ENCODE data around the gene WFDC10B.
A peak's percentile ranks its signal among the peaks of the same experiment; 100 is the strongest.

The WFDC10B gene

GRCh38 chr20:45735552-45735951 is 30.7 kb upstream of the WFDC10B start:
- H3K27ac ChIP-seq (ENCODE audit: extremely low read depth, low read depth, low read length), result no peak overlapping the region
- H3K36me3 ChIP-seq (ENCODE audit: control insufficient read depth in 2 of 2, insufficient read depth in 1 of 2, low read length in 2 of 2), result no peaks in the 10 kb centered on the region
- no peaks in the 10 kb centered on the region for H3K9me3 ChIP-seq (ENCODE audit: control insufficient read depth, insufficient read depth, low read depth, low read length)
- no peaks in the 10 kb centered on the region for H3K4me1 ChIP-seq (ENCODE audit: control insufficient read depth, insufficient read depth, low read length)
- TF ChIP-seq ZNF280D (tag by site-specific recombination; IDR thresholded peaks at IDR 0.05) (0 out of 2 replicates have a peak, but pooled peaks have one; percentile 19), REPIN1 (tag by site-specific recombination; IDR thresholded peaks at IDR 0.05; ENCODE audit: low read depth) (no peak)
- POLR2A ChIA-PET, result no interaction called here
- no peak overlapping the region for H3K4me3 ChIP-seq (ENCODE audit: low read depth, low read length)
- CTCF ChIA-PET, result interaction anchor here (0.7 kb wide), 1 partner anchor 341 kb away, joined by 3 read pairs; no protein-coding TSS in a partner anchor

- TF ChIP-seq SETDB1 (IDR thresholded peaks at IDR 0.05; ENCODE audit: insufficient read length, low read length) (peak; percentile 60), ZNF621 (tag by site-specific recombination; IDR thresholded peaks at IDR 0.05) (no peak)
- Histone ChIP-seq H3K36me3 (ENCODE audit: control insufficient read depth in 2 of 2, insufficient read depth in 1 of 2, low read length in 2 of 2) (no peaks in the 10 kb centered on the region), H3K27ac (ENCODE audit: extremely low read depth, low read depth, low read length) (no peak overlapping the region), H3K4me3 (ENCODE audit: low read depth, low read length) (no peak overlapping the region), H3K4me1 (ENCODE audit: control insufficient read depth, insufficient read depth, low read length) (no peaks in the 10 kb centered on the region), H3K9me3 (ENCODE audit: control insufficient read depth, insufficient read depth, low read depth, low read length) (no peaks in the 10 kb centered on the region)
- CTCF ChIA-PET, result interaction anchor here (0.7 kb wide), 1 partner anchor 256 kb away, joined by 3 read pairs; no protein-coding TSS in a partner anchor
- POLR2A ChIA-PET, result no interaction called here
These were observed 27.4 kb upstream of the WFDC10B start for GRCh38 chr20:45732199-45732598.

- ChIA-PET POLR2A (no interaction called here), CTCF (no interaction called here)
- Histone ChIP-seq H3K9me3 (ENCODE audit: control insufficient read depth, insufficient read depth, low read depth, low read length) (no peaks in the 10 kb centered on the region), H3K4me3 (ENCODE audit: low read depth, low read length) (no peak overlapping the region), H3K27ac (ENCODE audit: extremely low read depth, low read depth, low read length) (no peak overlapping the region), H3K36me3 (ENCODE audit: control insufficient read depth in 2 of 2, insufficient read depth in 1 of 2, low read length in 2 of 2) (no peaks in the 10 kb centered on the region), H3K4me1 (ENCODE audit: control insufficient read depth, insufficient read depth, low read length) (no peaks in the 10 kb centered on the region)
- TF ChIP-seq ZNF518A (tag by site-specific recombination; conservative IDR thresholded peaks at IDR 0.05; ENCODE audit: low read depth) (no peak), ZNF777 (tag by site-specific recombination; IDR thresholded peaks at IDR 0.05; ENCODE audit: borderline replicate concordance) (no peak), ZNF792 (tag by site-specific recombination; IDR thresholded peaks at IDR 0.05) (no peak), ZIC2 (tag by site-specific recombination; IDR thresholded peaks at IDR 0.05) (no peak), KLF7 (tag by site-specific recombination; IDR thresholded peaks at IDR 0.05; ENCODE audit: borderline replicate concordance) (no peak), ZNF26 (tag by site-specific recombination; IDR thresholded peaks at IDR 0.05) (no peak), ZNF354C (tag by site-specific recombination; IDR thresholded peaks at IDR 0.05; ENCODE audit: borderline replicate concordance, low read depth) (no peak), ZBTB21 (tag by site-specific recombination; IDR thresholded peaks at IDR 0.05) (no peak), HOXA7 (CRISPR knock-in tag; IDR thresholded peaks at IDR 0.05; ENCODE audit: borderline replicate concordance) (no peak), ZNF580 (tag by site-specific recombination; IDR thresholded peaks at IDR 0.05) (no peak), ATF2 (tag by site-specific recombination; IDR thresholded peaks at IDR 0.05; ENCODE audit: low read depth) (no peak), ZFHX2 (tag by site-specific recombination; conservative IDR thresholded peaks at IDR 0.05) (no peak), ELK4 (IDR thresholded peaks at IDR 0.05; ENCODE audit: borderline replicate concordance, low read depth, low read length) (no peak), ZNF423 (tag by site-specific recombination; IDR thresholded peaks at IDR 0.05) (no peak)
These were observed 22.2 kb upstream of the WFDC10B start for GRCh38 chr20:45727044-45727443.
